Endodermal cell (in vitro differentiated cells): ENCODE measurements around the gene CHRM2. TPM values are rescaled to one million over a fixed set of nuclear protein-coding genes. Genes with fewer than 3 reads are reported as not detected.

Source experiments
- DNase-seq: peaks from one replicate; pipeline ENCODE4 v3.0.0-alpha.2; 2017
- H3K27ac ChIP-seq: 2 replicates; pipeline ENCODE4 v1.5.1; 2013; ENCODE audit warnings: mild to moderate bottlenecking, low read depth, low read length, moderate library complexity
- H3K27me3 ChIP-seq: 2 replicates; pipeline ENCODE4 v1.6.1; 2013; ENCODE audit warnings: mild to moderate bottlenecking, low read length, moderate library complexity; ENCODE audit not compliant: insufficient read depth, control insufficient read depth, poor library complexity, severe bottlenecking
- H3K36me3 ChIP-seq: 2 replicates; pipeline ENCODE4 v1.7.0; 2013; ENCODE audit warnings: mild to moderate bottlenecking, low read length, moderate library complexity; ENCODE audit not compliant: control insufficient read depth, insufficient read depth
- H3K4me1 ChIP-seq: one replicate; pipeline ENCODE4 v1.7.0; 2013; ENCODE audit warnings: low read length; ENCODE audit not compliant: control insufficient read depth, insufficient read depth
- H3K4me3 ChIP-seq: 2 replicates; pipeline ENCODE4 v1.5.1; 2013; ENCODE audit warnings: mild to moderate bottlenecking, low read length, moderate library complexity
- H3K9ac ChIP-seq: 2 replicates; pipeline ENCODE4 v1.6.1; 2013; ENCODE audit warnings: mild to moderate bottlenecking, low read length, moderate library complexity; ENCODE audit not compliant: poor library complexity, severe bottlenecking; ENCODE audit errors: extremely low read depth
- H3K9me3 ChIP-seq: 2 replicates; pipeline ENCODE4 v1.6.1; 2013; ENCODE audit warnings: mild to moderate bottlenecking, low read length, moderate library complexity; ENCODE audit not compliant: control insufficient read depth
- H3K27ac Mint-ChIP-seq: 2 replicates; pipeline ENCODE4 v1.8.0; 2020; ENCODE audit warnings: mixed read lengths
- H3K27me3 Mint-ChIP-seq: 2 replicates; pipeline ENCODE4 v1.8.0; 2021; ENCODE audit warnings: mild to moderate bottlenecking, mixed read lengths; ENCODE audit not compliant: insufficient read depth
- H3K36me3 Mint-ChIP-seq: 2 replicates; pipeline ENCODE4 v1.8.0; 2020; ENCODE audit warnings: low read depth, mixed read lengths
- H3K4me1 Mint-ChIP-seq: 2 replicates; pipeline ENCODE4 v1.8.0; 2020; ENCODE audit warnings: mixed read lengths
- H3K4me3 Mint-ChIP-seq: 2 replicates; pipeline ENCODE4 v1.8.0; 2020; ENCODE audit warnings: mild to moderate bottlenecking, moderate library complexity, mixed read lengths
- H3K9me3 Mint-ChIP-seq: 2 replicates; pipeline ENCODE4 v1.8.0; 2020; ENCODE audit warnings: mild to moderate bottlenecking, mixed read lengths
- WGBS, 2 experiments: methylation state at CpG; one replicate each; pipeline versions ENCODE4 v1.1.5 to v1.1.7; 2013; ENCODE audit warnings: missing lambda C conversion rate in 2 of 2, mixed read lengths in 1 of 2; ENCODE audit not compliant: insufficient coverage in 1 of 2, insufficient read length in 1 of 2; 5-methylcytosine and 5-hydroxymethylcytosine counted together
- total RNA-seq, 2 donors: library from RNA; stranded (reverse); fragmentation: NEBNext Ultra II Directional in 1 of 2; extraction: Animal tissue kit (Norgen Biotek cat#: 25700) in 1 of 2; gene quantifications; 2 replicates in 1 of 2; 3 replicates in 1 of 2; pipeline ENCODE4 v1.2.1, GENCODE V29; 2021
- TF ChIP-seq, protein P1 (sequence below): fragments of 200-600 bp; sonication (generic); conservative IDR thresholded peaks from 2 replicates; pipeline ENCODE4 v1.5.0; 2021; ENCODE audit warnings: antibody characterized with exemption, mild to moderate bottlenecking

Gene CHRM2
- total RNA-seq, 2 donors from 2014 or later = not detected

DNA sequence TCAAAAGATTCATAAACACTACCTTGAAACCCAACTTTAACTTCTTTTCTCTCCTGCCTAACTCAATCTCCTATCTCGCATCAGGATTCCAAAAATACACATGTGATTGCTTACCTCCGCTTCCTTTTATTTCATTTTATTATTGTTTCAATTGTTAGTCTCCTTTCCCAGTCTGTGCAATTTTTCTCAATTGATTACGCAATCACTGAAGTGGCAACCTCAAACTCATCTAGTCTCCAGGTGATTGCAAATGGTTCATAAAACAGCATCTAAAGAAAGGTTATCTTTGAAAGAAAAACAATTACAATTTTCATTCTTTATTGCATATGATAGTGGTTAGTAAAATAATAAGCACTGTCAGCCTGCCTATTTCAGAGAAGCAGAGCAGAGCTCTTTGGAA, 45.6 kb downstream of the CHRM2 start:
- no peak overlapping the region for H3K27ac Mint-ChIP-seq
- Histone ChIP-seq H3K4me1 (no peaks in the 10 kb centered on the region), H3K27me3 (no peaks in the 10 kb centered on the region), H3K36me3 (no peaks in the 10 kb centered on the region), H3K9me3 (no peaks in the 10 kb centered on the region), H3K4me3 (no peak overlapping the region), H3K27ac (no peak overlapping the region), H3K9ac (no peak overlapping the region)
- H3K27me3 Mint-ChIP-seq = no peaks in the 10 kb centered on the region
- WGBS, 2 experiments = 92 to 100% methylated on average over 2 to 3 of the region's 3 CpGs
- DNase-seq = no peak
- no peaks in the 10 kb centered on the region for H3K9me3 Mint-ChIP-seq
- no peaks in the 10 kb centered on the region for H3K36me3 Mint-ChIP-seq
- no peaks in the 10 kb centered on the region for H3K4me1 Mint-ChIP-seq
- H3K4me3 Mint-ChIP-seq = no peak overlapping the region
- TF ChIP-seq, protein P1, sequence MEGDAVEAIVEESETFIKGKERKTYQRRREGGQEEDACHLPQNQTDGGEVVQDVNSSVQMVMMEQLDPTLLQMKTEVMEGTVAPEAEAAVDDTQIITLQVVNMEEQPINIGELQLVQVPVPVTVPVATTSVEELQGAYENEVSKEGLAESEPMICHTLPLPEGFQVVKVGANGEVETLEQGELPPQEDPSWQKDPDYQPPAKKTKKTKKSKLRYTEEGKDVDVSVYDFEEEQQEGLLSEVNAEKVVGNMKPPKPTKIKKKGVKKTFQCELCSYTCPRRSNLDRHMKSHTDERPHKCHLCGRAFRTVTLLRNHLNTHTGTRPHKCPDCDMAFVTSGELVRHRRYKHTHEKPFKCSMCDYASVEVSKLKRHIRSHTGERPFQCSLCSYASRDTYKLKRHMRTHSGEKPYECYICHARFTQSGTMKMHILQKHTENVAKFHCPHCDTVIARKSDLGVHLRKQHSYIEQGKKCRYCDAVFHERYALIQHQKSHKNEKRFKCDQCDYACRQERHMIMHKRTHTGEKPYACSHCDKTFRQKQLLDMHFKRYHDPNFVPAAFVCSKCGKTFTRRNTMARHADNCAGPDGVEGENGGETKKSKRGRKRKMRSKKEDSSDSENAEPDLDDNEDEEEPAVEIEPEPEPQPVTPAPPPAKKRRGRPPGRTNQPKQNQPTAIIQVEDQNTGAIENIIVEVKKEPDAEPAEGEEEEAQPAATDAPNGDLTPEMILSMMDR = no peak

DNA sequence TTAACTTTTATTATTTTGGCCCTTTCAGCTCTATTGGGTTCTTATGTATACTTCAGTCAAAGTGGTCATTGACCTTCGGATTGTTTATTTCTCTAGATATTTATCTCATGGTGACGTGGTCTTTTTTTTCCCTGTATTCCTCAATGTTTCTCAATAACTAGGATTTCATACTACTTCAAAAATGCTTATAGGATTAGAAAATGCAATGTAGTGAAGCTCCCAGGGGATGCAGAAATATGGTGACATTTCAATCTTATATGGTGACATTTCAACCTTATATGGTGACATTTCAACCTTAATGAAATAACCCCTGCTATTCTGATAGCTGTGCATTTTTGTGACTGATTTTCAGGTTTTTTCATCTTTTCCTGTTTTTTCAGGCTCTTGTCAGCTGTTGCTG, 51.4 kb downstream of the CHRM2 start:
- TF ChIP-seq, protein P1 = no peak
- no peaks in the 10 kb centered on the region for H3K4me1 ChIP-seq
- H3K27me3 ChIP-seq = no peaks in the 10 kb centered on the region
- no peaks in the 10 kb centered on the region for H3K36me3 Mint-ChIP-seq
- no peaks in the 10 kb centered on the region for H3K27me3 Mint-ChIP-seq
- no peaks in the 10 kb centered on the region for H3K36me3 ChIP-seq
- no peak for DNase-seq
- H3K9me3 Mint-ChIP-seq = no peaks in the 10 kb centered on the region
- H3K27ac ChIP-seq = no peak overlapping the region
- WGBS, 2 experiments = 98 to 100% methylated on average over 1 to 2 of the region's 2 CpGs
- no peaks in the 10 kb centered on the region for H3K4me1 Mint-ChIP-seq
- H3K4me3 ChIP-seq = no peak overlapping the region
- H3K4me3 Mint-ChIP-seq = no peak overlapping the region
- no peak overlapping the region for H3K9ac ChIP-seq
- no peak overlapping the region for H3K27ac Mint-ChIP-seq
- no peaks in the 10 kb centered on the region for H3K9me3 ChIP-seq

DNA sequence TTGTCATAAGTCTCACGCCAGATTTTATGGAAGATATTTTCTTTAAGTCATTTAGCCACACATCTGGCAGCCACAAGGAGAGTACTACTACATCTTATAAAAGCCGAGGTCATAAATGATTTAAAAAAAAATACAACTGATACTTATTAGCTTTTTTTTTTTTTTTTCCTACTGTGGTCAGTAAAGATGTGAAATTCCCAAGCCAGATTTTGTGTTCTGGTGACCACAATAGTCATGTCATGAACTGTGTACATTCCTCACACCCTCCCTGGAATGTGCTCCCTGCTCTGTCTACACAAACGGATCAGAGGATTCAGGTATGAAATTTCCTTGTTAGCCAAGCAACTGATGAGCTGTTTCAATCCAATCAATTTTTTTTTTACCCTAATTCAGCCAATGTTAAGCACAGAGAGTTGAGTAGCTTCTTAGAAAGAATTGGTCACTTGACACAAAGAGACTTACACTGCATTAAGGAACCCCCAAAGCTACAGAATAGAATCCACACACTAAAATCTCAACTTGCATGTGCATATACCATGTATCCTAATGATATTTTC, 54.7 kb downstream of the CHRM2 start:
- no peaks in the 10 kb centered on the region for H3K9me3 ChIP-seq
- Mint-ChIP-seq H3K27me3 (no peaks in the 10 kb centered on the region), H3K27ac (no peak overlapping the region), H3K4me1 (peaks cover 3% of the 10 kb centered on the region), H3K4me3 (no peak overlapping the region), H3K36me3 (no peaks in the 10 kb centered on the region), H3K9me3 (no peaks in the 10 kb centered on the region)
- H3K4me3 ChIP-seq = no peak overlapping the region
- H3K36me3 ChIP-seq = no peaks in the 10 kb centered on the region
- H3K4me1 ChIP-seq = no peaks in the 10 kb centered on the region
- no peak overlapping the region for H3K9ac ChIP-seq
- no peak overlapping the region for H3K27ac ChIP-seq
- WGBS, 2 experiments = 88 to 100% methylated on average over 1 to 3 of the region's 3 CpGs
- no peaks in the 10 kb centered on the region for H3K27me3 ChIP-seq
- DNase-seq = no peak
- TF ChIP-seq, protein P1 = no peak
